DMS114 treated with DMSO at 0.1 percent for 48 hours (cell line): Measurements from ENCODE around the gene PDPR.
"Not testable (repeated sequence)": the region's sequence is repeated elsewhere in the genome, so short reads cannot be mapped to it uniquely, and the experiment has no call there.

ENCODE experiments used
- DNase-seq: peaks from one replicate; lab custom pipeline; 2025; ENCODE audit not compliant: unreplicated experiment; lab: John Stamatoyannopoulos, UW

Gene PDPR

DNA sequence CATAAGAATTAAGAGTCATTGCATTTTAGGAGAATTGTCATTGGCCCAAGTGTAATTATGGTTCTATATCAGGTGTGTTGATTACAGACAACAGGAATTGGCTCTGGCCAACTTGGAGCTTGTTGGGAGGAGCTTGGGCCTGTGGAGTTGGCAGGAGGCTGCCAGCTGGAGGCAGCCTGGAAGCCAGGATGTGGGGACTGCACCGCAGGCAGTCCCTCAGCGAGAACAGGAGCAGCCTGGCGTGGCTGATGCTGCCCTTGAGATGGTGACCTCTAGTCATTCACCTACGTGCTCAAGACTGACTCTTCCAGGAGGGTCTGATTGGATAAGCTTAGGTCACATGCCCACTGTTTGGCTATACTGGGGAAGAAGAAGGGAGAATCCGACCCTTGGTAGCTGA lies 13.6 kb downstream of the PDPR start:
- DNase-seq: not testable (repeated sequence)

DNA sequence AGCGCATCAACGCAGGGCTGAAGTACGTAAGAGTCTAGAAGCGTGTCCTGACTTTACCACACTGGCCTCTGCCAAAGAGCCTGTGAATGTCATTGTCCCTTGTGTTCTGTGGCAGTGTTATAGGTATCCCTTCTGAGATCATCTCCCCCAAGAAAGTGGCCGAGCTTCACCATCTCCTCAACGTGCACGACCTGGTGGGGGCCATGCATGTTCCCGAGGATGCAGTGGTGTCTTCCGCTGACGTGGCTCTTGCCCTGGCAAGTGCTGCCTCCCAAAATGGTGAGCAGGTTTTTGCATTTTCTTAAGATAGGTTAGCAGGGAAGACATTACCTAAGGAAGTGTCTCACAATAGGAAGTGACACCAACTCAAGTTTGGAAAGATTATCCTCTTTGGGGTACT lies 14.7 kb downstream of the PDPR start:
- not testable (repeated sequence) for DNase-seq

DNA sequence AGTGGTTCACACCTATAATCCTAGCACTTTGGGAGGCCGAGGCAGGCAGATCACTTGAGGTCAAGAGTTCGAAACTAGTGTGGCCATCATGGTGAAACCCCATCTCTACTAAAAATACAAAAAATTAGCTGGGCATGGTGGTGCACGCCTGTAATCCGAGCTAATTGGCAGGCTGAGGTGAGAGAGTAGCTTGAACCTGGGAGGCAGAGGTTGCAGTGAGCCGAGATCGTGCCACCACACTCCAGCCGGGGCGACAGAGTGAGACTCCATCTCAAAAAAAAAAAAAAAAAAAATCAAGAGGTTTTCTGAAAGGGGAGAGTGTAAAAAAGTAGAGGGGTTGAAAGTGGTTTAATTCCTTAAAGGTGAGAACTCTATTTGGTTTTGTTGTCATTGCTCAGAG lies 21.7 kb downstream of the PDPR start:
- not testable (repeated sequence) for DNase-seq

DNA sequence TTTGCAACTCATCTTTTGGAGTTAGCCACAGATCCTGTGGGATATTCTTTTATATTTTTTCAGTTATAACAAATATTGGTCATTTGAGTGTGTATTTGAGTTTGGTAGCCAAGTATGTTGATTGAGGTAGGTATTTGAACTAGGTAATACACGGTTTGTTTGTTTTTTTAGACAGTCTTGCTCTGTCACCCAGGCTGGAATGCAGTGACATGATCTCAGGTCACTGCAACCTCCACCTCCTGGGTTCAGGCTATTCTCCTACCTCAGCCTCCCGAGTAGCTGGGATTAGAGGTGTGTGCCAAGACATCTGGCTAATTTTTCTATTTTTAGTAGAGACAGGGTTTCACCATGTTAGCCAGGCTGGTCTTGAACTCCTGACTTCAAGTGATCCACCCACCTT lies 22.5 kb downstream of the PDPR start:
- DNase-seq: not testable (repeated sequence)

DNA sequence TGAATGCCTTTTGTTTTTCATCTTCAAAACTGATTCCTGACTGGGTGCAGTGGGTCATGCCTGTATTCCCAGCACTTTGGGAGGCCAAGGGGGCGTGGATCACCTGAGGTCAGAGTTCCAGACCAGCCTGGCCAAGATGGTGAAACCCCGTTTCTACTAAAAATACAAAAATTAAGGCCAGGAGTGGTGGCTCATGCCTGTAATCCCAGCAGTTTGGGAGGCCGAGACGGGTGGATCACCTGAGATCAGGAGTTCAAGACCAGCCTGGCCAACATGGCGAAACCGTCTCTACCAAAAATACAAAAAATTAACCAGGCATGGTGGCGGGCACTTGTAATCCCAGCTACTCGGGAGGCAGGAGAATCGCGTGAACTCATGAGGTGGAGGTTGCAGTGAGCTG lies 28.6 kb downstream of the PDPR start:
- not testable (repeated sequence) for DNase-seq

DNA sequence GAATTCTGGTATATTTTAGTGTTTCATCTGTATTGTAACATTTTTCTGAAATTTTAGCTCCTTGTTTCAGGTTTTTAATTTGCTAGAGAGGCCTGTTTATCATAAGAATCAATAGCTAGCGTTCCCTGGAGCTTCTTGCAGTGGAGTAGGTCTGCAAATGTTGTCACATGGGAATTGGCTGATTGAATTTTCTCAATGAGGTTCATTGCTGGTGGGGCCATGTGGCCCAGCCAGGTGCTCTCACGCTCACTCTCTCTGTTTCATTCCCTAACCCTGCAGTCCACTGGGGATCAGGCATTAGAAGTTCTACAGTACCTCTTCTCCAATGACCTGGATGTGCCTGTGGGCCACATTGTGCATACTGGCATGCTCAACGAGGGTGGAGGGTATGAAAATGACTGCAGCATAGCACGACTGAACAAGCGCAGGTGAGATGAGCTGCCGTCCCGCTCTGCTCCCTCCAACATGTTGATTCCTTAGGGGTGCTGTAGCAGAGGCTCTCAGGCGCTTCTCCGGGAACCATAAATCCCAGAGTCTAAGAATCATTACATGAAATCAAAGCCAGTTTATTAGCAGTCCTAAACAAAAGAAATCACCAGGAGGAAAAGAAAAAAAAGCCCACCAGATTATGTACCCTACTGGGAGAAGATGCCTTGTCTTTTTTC lies 29.2 kb downstream of the PDPR start:
- DNase-seq: not testable (repeated sequence)

DNA sequence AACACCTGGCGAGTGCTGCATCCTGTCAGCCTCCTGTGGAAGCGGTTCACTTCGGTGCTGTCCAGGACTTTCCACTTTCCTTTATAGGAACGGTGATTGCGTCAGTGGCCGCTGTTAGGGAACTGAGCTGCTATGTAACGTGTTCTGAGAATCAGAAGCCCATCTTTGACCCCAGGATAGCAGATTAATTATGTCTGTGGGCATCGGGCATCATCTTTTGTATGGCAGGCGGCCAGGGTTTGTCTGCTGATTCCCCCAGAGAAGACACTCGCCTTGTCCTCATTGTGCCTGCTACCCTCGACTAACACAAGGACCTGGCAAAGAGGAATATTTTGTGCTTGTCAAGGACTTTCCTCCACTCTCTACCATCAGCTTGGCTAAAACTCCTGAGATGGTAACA lies 33.7 kb downstream of the PDPR start:
- not testable (repeated sequence) for DNase-seq

DNA sequence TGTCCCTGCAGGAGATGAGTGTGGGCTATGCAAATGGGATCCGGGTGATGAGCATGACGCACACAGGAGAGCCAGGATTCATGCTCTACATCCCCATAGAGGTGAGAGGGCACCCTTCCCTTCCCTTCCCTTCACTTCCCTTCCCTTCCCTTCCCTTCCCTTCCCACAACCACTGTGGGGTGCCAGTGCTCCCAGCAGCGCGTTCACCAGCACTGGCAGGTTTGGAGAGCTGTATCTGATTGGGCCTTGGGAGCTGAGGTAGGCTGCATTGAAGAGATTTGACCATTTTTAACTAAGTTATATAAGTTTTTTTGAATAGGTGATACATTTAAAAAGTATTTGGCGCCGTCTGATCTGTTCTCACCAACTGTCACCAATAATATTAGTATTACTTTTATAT lies 34.3 kb downstream of the PDPR start:
- DNase-seq: not testable (repeated sequence)

DNA sequence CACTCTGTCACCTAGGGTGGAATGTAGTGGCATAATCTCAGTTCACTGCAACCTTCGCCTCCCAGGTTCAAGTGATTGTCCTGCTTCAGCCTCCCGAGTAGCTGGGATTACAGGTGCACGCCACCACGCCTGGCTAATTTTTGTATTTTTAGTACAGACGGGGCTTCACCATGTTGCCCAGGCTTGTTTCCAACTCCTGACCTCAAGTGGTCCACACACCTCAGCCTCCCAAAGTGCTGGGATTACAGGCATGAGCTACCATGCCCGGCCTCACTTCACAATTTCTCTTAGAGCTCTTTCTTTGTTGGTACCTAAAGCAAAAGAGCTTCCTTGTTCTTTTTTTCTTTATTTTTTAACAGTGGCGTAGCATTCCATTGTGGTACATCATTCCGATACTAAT lies 35.2 kb downstream of the PDPR start:
- DNase-seq: not testable (repeated sequence)

DNA sequence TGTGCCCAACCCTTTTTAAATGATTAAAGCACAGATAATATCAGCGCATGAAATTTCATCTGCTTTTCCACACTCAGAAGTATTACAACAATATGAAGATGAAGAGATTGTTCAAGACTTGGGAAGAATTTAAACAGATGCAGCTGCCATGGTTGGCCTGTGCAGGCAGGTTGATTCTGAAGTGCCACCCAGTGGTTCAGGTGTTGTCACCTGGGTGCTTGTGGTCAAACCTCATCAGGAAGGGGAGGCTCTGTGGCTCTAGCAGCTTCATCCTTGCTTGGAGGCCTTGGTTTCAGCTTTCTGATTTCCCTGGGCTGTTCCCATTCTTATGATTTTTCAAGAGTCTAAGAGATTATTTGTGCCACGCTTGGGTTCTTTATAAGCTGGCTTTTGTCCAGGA lies 37.3 kb downstream of the PDPR start:
- no peak for DNase-seq

DNA sequence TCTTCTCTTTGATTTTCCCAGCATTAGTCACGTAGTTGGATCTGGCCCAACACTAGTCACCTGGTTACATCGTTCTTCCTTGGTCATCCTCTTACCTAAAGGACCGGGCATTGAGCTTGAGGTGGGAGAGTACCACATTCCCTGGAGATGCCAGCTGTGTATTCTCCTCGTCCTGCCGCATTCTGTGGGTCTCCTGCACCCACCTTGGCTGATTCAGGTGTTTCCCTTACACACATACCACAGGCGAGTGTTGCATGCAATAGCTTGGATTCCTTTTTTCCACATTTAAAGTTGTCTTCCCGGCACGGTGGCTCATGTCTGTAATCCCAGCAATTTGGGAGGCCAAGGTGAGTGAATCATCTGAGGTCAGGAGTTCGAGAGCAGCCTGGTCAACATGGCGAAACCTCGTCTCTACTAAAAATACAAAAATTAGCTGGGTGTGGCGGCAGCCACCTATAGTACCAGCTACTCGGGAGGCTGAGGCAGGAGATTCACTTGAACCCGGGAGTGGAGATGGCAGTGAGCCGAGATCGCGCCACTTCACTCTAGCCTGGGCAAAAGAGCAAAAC lies 37.9 kb downstream of the PDPR start:
- no peak for DNase-seq

DNA sequence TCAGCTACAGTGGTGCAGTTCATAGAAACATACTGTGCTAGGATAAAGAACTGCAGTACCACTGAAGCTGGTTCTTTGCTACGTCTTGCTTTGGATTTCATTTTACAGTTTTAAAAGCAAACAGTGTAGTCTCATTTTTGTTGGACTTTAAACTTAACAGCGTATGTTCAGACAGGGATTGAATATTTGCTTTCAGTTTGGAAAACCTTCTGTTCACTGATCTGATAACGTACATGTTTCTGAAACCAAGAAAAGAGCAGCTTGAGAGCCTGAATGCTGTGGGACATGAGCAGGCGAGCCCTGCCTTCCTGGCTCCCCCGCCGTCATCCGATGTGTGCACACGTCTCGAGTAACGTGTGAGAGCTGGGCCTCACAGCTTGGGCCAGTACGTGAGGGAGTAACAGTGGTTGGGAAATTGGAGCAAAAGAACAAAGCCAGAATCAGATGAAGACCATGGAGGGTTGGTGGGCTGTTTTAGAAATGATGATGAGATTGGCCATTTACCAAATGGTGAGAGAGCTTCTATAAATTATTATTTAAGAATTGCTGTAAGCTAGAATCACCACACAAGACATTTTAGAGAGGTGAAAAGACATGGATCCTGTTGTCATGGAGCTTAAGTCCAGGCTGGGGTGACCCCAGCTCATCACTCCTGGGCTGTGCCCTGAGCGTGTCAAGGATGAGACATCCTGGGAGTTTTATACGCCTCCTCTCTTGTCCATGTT lies 38.6 kb downstream of the PDPR start:
- no peak for DNase-seq

DNA sequence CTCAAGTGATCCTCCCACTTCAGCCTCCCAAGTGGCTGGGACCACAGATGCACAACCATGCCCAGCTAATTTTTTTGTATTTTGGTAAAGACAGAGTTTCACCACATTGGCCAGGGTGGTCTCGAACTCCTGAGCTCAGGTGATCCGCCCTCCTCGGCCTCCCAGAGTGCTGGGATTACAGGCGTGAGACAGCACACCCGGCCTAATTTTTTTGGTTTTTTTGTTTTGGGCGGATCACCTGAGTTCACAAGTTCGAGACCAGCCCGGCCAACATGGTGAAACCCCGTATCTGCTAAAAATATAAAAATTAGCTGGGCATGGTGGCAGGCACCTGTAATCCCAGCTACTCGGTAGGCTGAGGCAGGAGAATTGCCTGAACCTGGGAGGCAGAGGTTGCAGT lies 40.6 kb downstream of the PDPR start:
- DNase-seq: not testable (repeated sequence)

DNA sequence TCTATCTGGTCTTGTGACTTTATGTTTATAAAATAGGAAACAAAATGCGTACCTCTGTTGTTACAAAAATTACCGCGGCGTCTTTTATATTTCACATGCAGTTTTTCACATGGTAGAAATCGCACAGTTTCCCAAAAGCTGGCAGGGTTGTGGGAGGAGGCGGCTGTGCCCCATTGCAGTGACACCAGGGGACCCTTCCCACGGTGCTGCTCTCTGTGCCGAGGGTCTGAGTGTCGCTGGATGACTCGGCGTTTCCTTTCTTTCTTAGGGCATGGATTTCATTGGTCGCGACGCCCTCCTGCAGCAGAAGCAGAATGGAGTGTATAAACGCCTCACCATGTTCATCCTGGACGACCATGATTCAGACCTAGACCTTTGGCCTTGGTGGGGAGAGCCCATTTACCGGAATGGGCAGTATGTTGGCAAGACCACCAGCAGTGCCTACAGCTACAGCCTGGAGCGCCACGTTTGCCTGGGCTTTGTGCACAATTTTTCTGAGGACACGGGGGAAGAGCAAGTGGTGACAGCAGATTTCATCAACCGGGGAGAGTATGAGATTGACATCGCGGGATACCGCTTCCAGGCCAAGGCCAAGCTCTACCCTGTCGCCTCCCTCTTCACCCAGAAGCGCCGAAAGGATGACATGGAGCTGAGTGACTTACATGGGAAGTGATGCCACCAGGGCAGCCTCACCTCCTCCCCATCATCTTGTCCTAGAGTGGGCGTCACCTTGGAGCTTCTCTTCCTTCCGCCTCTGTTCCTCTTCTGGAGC lies 42.3 kb downstream of the PDPR start:
- no peak for DNase-seq

DNA sequence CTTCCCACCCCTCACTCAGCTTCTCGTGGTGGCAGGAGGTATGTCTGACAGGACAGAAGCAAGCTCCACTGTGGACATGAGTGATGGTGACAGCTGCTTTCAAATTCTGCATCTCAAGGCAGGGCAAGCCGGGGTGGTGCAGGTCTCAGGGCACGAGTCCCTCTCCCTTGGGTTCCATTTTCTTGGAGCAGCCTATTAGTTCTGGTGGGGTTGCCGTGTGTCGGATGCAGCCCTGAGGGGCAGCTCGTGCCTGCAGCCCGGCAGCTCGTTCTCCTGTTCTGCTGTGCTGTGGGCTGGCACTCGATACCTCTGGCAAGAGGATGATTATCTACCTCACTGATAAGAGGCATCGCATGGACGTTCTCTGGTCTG lies 43.0 kb downstream of the PDPR start:
- no peak for DNase-seq

DNA sequence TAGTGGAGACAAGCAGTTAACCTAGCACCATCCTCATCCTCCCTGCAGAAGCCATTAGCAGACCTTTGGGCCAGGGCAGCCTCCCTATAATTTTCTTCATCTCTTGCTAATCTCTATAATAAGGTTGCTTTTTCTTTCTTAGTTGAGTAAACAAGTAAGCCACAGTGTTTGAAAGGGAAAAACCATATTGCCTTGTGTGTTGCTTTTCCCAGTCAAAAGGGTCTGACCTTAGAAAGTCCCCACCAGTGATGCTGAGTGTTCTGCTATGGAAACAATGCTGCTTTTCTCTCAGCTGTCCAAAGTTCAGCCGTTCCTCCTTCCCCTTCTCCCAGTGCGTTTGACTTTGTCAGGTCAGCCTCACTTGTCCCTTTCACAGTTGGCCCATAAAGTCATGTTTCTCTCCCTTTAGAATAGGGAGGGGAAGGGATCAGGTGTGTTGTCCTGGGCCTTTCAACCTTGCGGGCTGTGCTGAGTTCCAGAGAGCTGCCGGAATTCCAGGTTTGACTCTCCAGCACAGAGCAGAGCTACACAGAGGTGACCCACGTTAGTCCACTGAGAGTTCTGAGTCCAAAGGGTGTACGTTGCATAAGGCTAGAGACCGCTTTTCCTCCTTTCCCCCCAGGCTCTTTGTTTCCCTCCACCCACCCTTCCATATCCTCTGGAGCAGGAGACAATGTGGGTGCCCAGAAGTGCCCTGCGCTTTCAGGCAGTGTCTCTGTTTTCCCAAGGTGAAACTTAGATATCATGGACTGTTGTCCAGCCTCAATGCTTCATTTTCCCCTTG lies 43.5 kb downstream of the PDPR start:
- no peak for DNase-seq

DNA sequence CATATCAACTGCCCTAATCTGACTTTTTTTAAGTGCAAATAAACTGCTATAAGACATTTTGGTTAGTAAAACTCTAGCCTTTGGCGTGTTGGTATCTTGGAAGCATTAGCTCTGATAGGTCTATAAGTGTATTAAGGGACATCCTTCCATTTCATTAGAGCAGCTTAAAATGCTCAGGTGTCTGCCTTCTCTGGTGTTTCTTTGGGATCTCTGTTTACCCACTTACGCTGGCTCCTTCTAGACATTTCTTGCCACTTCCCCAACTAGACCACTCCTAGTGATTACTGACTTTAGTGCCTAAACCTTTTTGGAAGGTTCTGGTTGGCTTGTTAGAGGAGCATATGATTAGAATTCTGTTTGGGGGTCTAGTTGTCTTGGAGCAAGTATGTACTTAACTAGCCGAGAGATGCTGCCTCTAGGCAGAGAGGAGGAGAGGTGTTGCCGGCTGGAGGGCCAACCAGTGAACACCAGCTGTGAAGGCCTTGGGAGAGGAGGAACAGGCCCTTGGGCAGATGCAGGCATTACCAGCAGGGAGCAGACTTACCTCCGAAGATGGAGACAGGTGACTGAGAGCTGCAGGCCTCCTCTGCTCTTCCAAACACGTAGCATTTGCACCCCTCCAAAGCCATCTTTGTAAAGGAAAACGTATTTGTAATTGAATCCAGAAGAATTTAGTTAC lies 44.3 kb downstream of the PDPR start:
- no peak for DNase-seq

DNA sequence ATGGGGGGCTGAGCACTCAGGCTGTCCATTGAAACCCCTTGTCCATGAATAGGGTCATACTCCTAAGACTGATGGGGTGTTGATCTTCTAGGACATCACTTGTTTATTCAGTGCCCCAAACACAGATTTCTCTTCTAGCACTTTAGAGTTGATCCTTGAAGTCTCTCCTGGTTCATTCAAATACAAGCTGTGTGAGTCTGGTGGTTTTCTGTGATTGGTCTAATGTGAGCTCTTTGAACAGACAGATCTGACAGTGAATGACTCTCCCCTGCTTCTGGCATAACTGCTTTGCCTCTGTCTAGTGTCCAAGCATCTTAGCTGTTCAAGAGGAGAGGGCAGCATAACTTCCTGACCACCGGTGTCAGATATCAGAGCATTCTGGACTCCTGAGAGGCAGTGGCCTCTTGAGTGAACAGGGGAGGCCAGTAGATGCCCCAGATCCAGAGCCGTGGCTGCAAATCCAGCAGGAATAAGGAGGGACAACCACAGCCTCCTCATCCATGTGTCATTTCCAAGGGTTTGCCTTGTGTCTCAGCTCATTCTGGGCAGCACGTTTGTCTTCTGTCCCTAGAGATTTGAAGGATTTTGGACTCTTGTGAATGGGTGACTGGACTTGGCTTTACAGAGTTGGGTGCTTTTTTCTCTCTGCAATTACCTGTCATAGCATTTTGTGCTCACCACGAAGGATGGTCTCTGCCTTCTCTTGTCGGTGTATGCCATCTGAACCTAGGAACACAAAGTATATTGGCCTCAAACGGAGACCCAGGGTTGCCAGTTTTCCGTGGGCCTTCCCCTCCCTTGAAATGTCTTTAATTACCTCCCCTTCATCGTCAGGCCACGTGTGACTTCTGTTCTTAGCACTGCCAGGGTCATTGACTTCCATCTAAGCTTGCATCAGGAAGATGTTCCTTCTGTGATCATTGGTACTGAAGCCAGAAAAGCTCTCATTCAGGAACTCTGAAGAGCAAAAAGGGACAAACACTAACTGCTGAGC lies 45.5 kb downstream of the PDPR start:
- no peak for DNase-seq

DNA sequence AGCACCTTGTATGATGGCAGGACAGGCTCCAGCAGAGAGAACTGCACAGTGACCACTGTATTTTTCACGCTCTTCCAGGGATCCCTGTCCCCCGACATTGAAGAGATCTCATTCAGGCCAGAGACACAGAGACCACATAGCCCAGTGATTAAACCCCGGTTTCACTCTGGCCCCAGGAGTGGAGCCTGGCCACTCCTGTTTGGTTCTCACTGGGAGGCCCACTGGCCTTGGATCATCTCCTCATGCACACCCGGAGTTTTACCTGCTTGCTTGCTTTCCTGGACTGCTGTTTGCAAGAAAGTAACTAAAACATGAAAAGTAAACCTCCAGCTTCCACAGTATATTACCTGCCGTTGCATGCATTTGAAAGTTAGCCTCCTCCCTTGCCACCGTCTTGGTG lies 46.3 kb downstream of the PDPR start:
- no peak for DNase-seq
